Ammon's horn (tissue), 1 donor: Measurements from ENCODE around the gene CCDC185.
"Not testable (repeated sequence)": the region's sequence is repeated elsewhere in the genome, so short reads cannot be mapped to it uniquely, and the experiment has no call there.

Experiments
- DNase-seq: peaks from one replicate; pipeline ENCODE4 v3.0.0-alpha.2; 2016; ENCODE audit warnings: low spot score

Gene CCDC185

DNA sequence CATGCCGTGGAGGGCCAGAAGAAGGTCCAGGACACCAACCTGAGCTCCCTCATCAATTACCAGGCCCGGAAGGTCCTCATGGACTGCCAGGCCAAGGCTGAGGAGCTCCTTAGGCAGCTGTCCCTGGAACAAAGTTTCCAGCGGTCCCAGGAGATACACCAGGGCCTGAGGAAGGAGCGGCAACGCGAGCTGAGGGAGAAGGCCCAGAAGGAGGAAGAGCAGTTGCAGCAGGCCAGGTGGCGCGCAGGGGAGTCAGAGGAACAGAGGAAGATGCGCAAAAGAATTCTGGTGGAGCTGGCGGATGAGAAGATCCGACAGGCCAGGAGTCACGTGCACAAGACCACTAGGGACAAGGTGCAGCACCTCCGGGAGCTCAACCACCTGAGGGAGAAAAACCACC, 1.5 kb downstream of the CCDC185 start:
- no peak for DNase-seq

DNA sequence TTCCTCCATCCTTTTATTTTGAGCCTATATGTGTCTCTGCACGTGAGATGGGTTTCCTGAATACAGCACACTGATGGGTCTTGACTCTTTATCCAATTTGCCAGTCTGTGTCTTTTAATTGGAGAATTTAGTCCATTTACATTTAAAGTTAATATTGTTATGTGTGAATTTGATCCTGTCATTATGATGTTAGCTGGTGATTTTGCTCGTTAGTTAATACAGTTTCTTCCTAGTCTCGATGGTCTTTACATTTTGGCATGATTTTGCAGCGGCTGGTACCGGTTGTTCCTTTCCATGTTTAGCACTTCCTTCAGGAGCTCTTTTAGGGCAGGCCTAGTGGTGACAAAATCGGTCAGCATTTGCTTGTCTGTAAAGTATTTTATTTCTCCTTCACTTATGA, 6.2 kb downstream of the CCDC185 start:
- DNase-seq, result not testable (repeated sequence)

DNA sequence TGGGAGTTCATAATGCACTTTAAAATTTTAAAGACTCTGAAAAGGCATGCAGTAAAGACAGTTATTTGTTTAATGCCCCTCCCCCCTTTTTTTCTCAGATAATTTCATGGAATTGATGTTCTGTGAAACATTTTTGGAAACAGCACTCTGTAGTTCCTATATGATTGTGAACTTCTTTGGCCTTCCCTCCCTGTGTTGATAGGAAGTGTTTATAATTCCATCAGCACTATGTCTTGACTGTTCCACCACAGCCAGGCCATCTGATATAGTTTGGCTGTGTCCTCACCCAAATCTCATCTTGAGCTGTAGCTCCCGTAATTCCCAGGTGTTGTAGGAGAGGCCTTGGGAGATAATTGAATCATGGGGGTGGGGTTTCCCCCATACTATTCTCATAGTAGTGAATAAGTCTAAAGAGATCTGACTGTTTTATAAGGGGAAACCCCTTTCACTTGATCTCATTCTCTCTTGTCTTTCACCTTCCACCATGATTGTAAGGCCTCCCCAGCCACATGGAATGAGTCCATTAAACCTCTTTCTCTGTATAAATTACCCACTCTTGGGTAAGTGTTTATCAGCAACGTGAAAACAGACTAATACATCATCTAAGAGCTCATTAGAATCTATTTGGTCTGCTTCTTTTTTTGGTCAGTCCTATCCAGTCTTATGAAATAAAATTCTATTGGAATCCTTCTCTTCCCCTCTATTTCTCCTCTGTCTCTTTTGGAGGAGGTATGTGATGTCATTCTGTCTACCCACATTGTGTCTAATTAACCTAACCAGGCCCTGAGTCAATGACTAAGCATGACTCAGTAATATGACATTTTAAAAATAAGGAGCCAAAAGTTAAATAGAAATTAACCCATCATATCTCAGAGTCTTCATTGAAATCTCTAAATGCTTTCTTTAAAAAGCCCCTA, 8.9 kb downstream of the CCDC185 start:
- no peak for DNase-seq

- no peak for DNase-seq
Measured at GRCh38 chr1:223402790-223403142, 9.6 kb downstream of the CCDC185 start.

DNA sequence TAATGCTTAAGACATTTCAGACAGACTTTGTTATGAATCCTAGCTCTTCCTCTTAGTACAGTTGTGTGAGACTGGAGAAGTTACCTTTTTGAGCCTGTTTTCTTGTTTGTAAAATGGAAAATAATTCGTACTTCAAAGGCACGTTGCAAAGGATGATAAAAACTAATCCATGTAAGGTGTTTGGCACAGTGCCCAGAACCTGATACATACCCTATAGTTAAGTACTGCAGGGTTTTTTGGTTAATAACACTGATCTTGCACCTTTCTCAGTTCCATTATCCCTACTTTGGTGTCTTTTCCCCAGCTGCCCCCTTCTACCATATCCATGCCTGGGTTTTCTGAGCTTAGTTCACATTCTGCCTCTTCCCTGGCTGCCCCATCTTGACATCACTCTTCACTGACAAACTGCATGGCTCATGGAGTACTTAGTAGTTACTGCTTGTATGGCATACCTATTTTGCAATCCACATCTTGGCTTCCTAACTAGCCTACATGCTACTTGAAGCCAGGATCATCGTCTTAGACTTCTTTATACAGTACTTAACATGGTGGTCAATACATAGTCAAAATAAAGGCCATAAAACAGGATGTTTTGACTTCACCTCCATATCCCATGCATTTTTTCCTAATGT, 10.1 kb downstream of the CCDC185 start:
- no peak for DNase-seq

DNA sequence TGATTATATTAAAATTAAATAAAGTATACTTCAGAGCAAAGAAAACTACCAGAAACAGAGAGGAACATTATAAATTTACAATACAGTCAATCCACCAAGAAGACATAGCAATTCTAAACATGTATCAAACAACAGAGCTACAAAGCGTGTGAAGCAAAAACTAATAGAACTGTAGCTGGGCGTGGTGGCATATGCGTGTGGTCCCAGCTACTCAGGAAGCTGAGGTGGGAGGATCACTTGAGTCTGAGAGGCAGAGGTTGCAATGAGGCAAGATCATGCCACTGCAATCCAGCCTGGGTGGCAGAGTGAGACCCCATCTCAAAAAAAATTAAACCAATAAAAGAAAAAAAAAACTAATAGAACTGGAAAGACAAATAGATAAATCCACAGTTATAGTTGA, 12.3 kb downstream of the CCDC185 start:
- DNase-seq, result no peak

GRCh38 chr1:223410036-223410435, 16.8 kb downstream of the CCDC185 start:
- DNase-seq, result no peak

GRCh38 chr1:223411309-223411708, 18.1 kb downstream of the CCDC185 start:
- DNase-seq, result no peak

DNA sequence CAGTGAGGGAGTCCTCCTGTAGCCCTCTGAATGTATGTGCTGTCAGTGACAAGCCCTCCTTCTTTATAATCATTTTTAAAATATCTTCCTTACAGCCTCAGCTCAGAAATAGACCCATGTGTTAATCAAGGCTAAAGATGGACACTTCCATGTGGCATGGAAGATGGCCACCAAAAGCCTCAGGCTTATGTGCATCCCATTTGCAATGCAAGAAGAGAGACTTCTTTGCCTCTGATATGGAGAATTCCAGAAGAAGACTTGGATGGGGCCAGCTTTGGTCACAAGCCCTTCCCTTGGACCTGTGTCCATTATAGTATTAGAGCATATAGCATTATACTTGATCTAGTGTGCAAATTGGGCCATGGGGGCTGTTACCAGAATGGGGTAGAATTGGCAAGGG, 18.5 kb downstream of the CCDC185 start:
- no peak for DNase-seq

GRCh38 chr1:223413216-223413615, 20.0 kb downstream of the CCDC185 start:
- no peak for DNase-seq

DNA sequence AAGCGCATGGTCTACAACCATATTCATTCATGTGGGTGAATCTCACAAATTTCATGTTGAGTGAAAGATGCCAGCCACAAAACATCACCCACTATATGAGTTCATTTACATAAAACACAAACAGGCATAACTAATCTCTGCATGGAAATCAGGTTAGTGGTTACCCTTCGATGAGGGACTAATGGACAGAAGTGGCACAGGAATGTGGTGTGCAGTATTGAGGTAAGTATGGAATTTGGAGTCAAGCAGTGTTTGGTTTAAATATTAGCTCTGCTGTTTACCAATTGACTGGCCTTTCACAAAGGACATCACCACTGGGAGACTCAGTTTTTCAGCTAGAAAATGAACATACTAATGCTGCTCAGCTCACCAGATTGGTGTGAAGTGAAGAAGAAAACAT, 24.2 kb downstream of the CCDC185 start:
- DNase-seq, result no peak

GRCh38 chr1:223417903-223418663, 24.9 kb downstream of the CCDC185 start:
- DNase-seq, result no peak

DNA sequence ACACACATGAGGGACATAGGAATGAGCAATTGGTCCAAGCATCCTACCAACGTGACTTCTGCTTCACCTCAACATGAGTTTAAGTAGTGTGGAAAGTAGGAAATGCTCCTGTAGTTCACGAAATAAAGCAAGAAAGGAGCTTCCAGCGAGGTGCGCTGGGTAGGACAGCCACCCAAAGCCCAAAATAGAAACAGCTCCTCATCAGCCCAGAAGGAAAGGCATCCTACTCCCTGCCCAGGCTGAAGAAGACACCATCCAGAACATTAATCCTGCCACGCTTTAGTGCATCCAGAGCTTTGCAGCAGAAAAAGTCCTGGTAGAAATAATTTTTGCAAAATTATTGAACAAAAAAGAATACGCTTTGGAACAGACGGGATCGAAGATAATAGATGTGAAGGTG, 25.9 kb downstream of the CCDC185 start:
- no peak for DNase-seq

DNA sequence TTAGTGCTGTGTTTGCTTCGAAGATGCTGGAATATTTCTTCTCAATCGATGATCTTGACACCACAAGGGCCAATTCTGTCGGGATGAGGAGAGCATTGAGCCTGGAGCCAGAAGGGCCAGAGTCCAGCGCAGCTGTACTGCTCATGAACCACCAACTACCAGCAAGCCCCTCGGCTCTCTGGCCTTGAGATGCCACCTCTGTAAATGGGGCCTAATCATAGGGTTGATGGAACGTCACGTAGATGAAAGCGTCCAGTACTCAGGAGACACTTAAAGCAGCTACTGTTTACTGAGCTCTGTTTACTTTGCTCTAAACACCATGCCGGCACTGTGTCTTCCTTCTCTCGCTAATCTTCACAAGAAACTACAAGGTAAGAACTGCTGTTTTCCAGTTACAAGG, 26.3 kb downstream of the CCDC185 start:
- DNase-seq, result no peak

GRCh38 chr1:223421025-223421424, 27.8 kb downstream of the CCDC185 start:
- no peak for DNase-seq

DNA sequence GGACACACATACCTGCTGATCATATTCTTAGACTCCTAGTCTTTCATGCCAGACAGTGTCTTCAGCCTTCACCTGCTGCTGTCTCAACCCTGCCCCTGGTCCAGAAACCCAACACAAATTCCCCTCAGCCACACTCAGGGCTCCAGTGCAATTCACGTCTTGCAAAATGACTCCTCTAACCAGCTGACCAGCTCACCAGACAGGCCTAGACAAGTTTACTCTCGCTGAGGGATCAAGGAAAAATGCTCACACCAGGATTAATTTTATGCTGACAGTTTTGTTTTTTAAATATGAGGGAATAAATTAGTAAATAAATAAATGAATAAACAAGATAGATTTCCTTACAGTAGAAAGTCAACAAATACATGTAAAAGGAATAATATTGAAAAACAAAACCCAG, 28.5 kb downstream of the CCDC185 start:
- DNase-seq, result no peak

DNA sequence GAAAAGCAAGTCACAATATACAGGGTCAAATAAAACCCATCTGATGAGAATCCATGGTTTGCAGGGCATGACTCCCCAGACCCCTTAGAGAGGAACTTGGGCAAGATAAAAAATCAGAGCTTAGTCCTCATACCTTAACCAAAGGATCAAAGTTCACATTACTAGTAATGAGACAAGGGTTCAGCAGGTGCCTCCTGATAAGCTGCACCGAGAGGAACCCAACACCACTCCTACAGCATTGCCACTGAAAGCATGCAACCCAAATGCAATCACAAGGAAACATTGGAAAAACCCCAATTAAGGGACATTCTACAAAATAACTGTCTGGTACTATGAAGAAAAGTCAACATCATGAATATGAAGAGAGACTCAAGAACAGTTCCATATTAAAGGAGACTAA, 29.7 kb downstream of the CCDC185 start:
- no peak for DNase-seq

- no peak for DNase-seq
Measured at GRCh38 chr1:223423641-223424233, 30.5 kb downstream of the CCDC185 start.

DNA sequence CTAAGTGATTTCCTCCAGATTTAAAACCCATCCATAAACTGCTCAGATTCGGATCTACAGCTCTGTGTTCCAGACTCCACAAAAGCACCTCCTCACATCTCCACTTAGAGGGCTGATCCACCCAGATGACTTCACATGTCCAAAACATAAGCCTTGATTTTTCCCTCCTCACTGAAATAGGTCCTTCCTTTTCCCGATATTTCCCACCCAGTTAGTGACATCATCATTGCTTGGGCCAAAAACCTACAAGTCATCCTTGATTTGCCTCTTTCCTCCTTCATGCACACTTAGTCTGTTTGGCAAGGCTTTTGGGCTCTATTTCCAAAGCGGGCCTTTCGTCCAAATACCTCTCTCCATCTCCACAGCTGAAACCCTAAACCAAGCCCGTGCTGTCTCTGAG, 32.3 kb downstream of the CCDC185 start:
- DNase-seq, result no peak

DNA sequence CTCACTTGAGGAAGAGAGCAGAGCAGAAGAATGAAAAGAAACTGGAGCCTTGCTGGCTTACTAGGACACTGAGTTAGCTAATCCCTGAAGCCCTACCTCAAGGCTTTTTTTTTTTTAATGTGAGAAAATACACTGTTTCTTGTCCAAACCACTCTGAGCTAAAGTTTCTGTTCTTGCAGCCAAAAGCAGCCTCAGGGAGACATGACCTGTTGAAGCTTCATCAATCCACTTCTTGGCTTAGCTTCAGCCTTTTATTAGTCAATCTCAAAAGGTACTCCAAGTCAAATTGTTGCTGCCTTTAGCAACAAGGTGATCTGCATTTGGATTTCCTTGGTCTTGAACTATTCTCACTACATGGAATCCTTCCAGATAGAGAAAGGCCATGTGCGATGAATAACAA, 33.7 kb downstream of the CCDC185 start:
- DNase-seq, result no peak

GRCh38 chr1:223429313-223429731, 36.1 kb downstream of the CCDC185 start:
- peak; percentile 29 for DNase-seq

- no peak for DNase-seq
Measured at GRCh38 chr1:223429821-223430220, 36.6 kb downstream of the CCDC185 start.

- no peak for DNase-seq
Measured at GRCh38 chr1:223430236-223430635, 37.0 kb downstream of the CCDC185 start.
